NOMO-1 (cell line): Measurements from ENCODE around the gene ZMIZ1.
"Not testable (repeated sequence)": the region's sequence is repeated elsewhere in the genome, so short reads cannot be mapped to it uniquely, and the experiment has no call there.

Experiments
- DNase-seq, 2 experiments: peaks; one replicate each; lab custom pipeline; 2025; ENCODE audit not compliant: unreplicated experiment in 2 of 2; lab: John Stamatoyannopoulos, UW

ZMIZ1 gene

GRCh38 chr10:79327090-79327457 is 258.3 kb downstream of the ZMIZ1 start:
- DNase-seq, result no peak

GRCh38 chr10:79328147-79328701 is 259.5 kb downstream of the ZMIZ1 start:
- no peak for DNase-seq

- no peak for DNase-seq
Measured at GRCh38 chr10:79328737-79329504, 260.2 kb downstream of the ZMIZ1 start.

GRCh38 chr10:79329529-79329928 is 260.8 kb downstream of the ZMIZ1 start:
- DNase-seq, result no peak

GRCh38 chr10:79331226-79331625 is 262.5 kb downstream of the ZMIZ1 start:
- no peak for DNase-seq

- DNase-seq, result peak in 1 of 2 experiments; percentile 8
Measured at GRCh38 chr10:79331709-79332108, 262.9 kb downstream of the ZMIZ1 start.

- DNase-seq, result not testable (repeated sequence)
Measured at GRCh38 chr10:79332610-79333315, 264.0 kb downstream of the ZMIZ1 start.

- no peak for DNase-seq
Measured at GRCh38 chr10:79333513-79333912, 264.7 kb downstream of the ZMIZ1 start.

- no peak for DNase-seq
Measured at GRCh38 chr10:79334573-79334972, 265.8 kb downstream of the ZMIZ1 start.

- no peak for DNase-seq
Measured at GRCh38 chr10:79335094-79335469, 266.3 kb downstream of the ZMIZ1 start.

GRCh38 chr10:79335470-79336235 is 266.9 kb downstream of the ZMIZ1 start:
- no peak for DNase-seq

- DNase-seq, result no peak
Measured at GRCh38 chr10:79336276-79336675, 267.5 kb downstream of the ZMIZ1 start.

- no peak for DNase-seq
Measured at GRCh38 chr10:79336739-79337138, 268.0 kb downstream of the ZMIZ1 start.

GRCh38 chr10:79337783-79338469 is 269.2 kb downstream of the ZMIZ1 start:
- DNase-seq, result not testable (repeated sequence)

- DNase-seq, result no peak
Measured at GRCh38 chr10:79339266-79339665, 270.5 kb downstream of the ZMIZ1 start.

GRCh38 chr10:79340646-79341244 is 272.0 kb downstream of the ZMIZ1 start:
- no peak for DNase-seq

- no peak for DNase-seq
Measured at GRCh38 chr10:79342295-79342761, 273.6 kb downstream of the ZMIZ1 start.

GRCh38 chr10:79342811-79343561 is 274.2 kb downstream of the ZMIZ1 start:
- DNase-seq, result no peak

GRCh38 chr10:79344502-79345195 is 275.9 kb downstream of the ZMIZ1 start:
- no peak for DNase-seq
